ENCODE results near the gene L3MBTL1. TPM values are rescaled to one million over a fixed set of nuclear protein-coding genes. Genes with fewer than 3 reads are reported as not detected.

L3MBTL1 gene
- total and polyA plus RNA-seq, 2 donors (not counting 3 experiments of a cell fraction or from before 2014, with no cell fraction given) = 5.2 to 8.2 TPM

DNA sequence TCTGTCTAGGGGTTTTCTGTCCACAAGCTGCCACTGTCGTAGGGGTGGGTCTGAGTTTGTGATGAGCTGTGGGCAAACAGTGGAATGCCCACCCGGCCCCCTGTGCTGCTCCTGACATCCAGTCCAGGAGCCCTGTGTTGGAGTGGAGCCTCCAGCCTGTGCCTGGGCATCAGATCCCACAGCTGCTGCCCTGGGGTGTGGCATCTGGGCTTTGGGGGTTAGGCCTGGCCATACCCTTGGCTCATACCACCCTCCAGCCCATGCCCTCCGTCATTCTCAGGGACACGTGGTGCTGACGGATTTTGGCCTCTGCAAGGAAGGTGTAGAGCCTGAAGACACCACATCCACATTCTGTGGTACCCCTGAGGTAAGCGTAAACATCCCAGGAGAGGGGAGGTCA is 64.3 kb downstream of the L3MBTL1 start:
- Histone ChIP-seq H3K4me3 (replicated peaks in 1 of 3; ENCODE audit: insufficient read depth in 1 of 3, low read depth in 1 of 3, low read length in 3 of 3) (no peak overlapping the region), H2AFZ (ENCODE audit: low read depth, low read length) (no peak overlapping the region), H3K9me3 (replicated peaks; ENCODE audit: control insufficient read depth, insufficient read depth, low read length) (no peaks in the 10 kb centered on the region), H4K20me1 (replicated peaks; ENCODE audit: control insufficient read depth, extremely low read depth, insufficient read depth, low read length) (no peaks in the 10 kb centered on the region), H3K9me1 (replicated peaks; ENCODE audit: control insufficient read depth, extremely low read depth, insufficient read depth, low read length) (no peaks in the 10 kb centered on the region), H3K79me2 (ENCODE audit: control insufficient read depth, insufficient read depth, low read length) (no peaks in the 10 kb centered on the region), H3K4me2 (ENCODE audit: insufficient read depth, low read length) (no peak overlapping the region), H3K36me3 (ENCODE audit: control insufficient read depth in 2 of 2, extremely low read depth in 1 of 2, insufficient read depth in 2 of 2, low read length in 2 of 2) (no peaks in the 10 kb centered on the region), H3K27me3 (ENCODE audit: control insufficient read depth in 2 of 2, insufficient read depth in 2 of 2, low read length in 2 of 2) (no peaks in the 10 kb centered on the region), H3K4me1 (ENCODE audit: control insufficient read depth, extremely low read depth, insufficient read depth, low read length) (no peaks in the 10 kb centered on the region), H3K9ac (replicated peaks; ENCODE audit: extremely low read depth, insufficient read depth, low read length) (no peak overlapping the region), H3K27ac (ENCODE audit: insufficient read depth, low read depth, low read length) (no peak overlapping the region)
- ChIA-PET POLR2A (no interaction called here), CTCF (no interaction called here)
- TF ChIP-seq FOS (IDR thresholded peaks at IDR 0.05; ENCODE audit: borderline replicate concordance, insufficient read depth, low read length) = no peak
- TF ChIP-seq POLR2A (IDR thresholded peaks at IDR 0.05; ENCODE audit: low read depth, low read length) = no peak
- no peak for TF ChIP-seq GATA2 (IDR thresholded peaks at IDR 0.05; ENCODE audit: insufficient read depth, insufficient read length, low read depth, low read length)
- no peak for TF ChIP-seq POLR2AphosphoS5 (IDR thresholded peaks at IDR 0.05; ENCODE audit: insufficient read depth, low read depth, low read length)
- TF ChIP-seq, protein P1, sequence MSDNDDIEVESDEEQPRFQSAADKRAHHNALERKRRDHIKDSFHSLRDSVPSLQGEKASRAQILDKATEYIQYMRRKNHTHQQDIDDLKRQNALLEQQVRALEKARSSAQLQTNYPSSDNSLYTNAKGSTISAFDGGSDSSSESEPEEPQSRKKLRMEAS (IDR thresholded peaks at IDR 0.05; ENCODE audit: insufficient read depth, insufficient read length) = no peak
- TF ChIP-seq, protein P2, sequence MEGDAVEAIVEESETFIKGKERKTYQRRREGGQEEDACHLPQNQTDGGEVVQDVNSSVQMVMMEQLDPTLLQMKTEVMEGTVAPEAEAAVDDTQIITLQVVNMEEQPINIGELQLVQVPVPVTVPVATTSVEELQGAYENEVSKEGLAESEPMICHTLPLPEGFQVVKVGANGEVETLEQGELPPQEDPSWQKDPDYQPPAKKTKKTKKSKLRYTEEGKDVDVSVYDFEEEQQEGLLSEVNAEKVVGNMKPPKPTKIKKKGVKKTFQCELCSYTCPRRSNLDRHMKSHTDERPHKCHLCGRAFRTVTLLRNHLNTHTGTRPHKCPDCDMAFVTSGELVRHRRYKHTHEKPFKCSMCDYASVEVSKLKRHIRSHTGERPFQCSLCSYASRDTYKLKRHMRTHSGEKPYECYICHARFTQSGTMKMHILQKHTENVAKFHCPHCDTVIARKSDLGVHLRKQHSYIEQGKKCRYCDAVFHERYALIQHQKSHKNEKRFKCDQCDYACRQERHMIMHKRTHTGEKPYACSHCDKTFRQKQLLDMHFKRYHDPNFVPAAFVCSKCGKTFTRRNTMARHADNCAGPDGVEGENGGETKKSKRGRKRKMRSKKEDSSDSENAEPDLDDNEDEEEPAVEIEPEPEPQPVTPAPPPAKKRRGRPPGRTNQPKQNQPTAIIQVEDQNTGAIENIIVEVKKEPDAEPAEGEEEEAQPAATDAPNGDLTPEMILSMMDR (IDR thresholded peaks at IDR 0.05; ENCODE audit: extremely low read depth in 1 of 2, insufficient read depth in 1 of 2, low read depth in 1 of 2, low read length in 2 of 2) = no peak
- no peak for TF ChIP-seq JUN (IDR thresholded peaks at IDR 0.05; ENCODE audit: borderline replicate concordance, insufficient read depth, insufficient read length, low read depth)
- TF ChIP-seq EZH2 (IDR thresholded peaks at IDR 0.05; ENCODE audit: borderline replicate concordance, low read depth, low read length, severe bottlenecking) = no peak
- no peak for TF ChIP-seq MYC (IDR thresholded peaks at IDR 0.05; ENCODE audit: low read depth, low read length)
- DNase-seq (ENCODE audit: low read depth, low spot score) (no peak), FAIRE-seq (no peak)
- intact Hi-C loops (cut with micrococcal nuclease) (no loop called here), dilution Hi-C loops (cut with MboI; ENCODE audit: extremely low pct_ligation_motif_present, low sequenced_read_pairs) (no loop called here)
- no TSS peak for BruUV-seq (replicated peaks)
